HT-29 (cell line): ENCODE data around the gene ZNF48. TPM values are rescaled to one million over a fixed set of nuclear protein-coding genes. Genes with fewer than 3 reads are reported as not detected.

Source experiments
- DNase-seq: peaks from one replicate; pipeline ENCODE4 v3.0.0-alpha.2; 2015; ENCODE audit warnings: low spot score
- total RNA-seq: library from RNA; depleted of rRNA; stranded (reverse); fragments of >200 nt; shearing (Covaris generic); gene quantifications from 2 replicates; pipeline ENCODE4 v1.2.3, GENCODE V29; 2014; rRNA removed

ZNF48 gene
- 19.0 and 20.3 TPM in 2 replicates for total RNA-seq

DNA sequence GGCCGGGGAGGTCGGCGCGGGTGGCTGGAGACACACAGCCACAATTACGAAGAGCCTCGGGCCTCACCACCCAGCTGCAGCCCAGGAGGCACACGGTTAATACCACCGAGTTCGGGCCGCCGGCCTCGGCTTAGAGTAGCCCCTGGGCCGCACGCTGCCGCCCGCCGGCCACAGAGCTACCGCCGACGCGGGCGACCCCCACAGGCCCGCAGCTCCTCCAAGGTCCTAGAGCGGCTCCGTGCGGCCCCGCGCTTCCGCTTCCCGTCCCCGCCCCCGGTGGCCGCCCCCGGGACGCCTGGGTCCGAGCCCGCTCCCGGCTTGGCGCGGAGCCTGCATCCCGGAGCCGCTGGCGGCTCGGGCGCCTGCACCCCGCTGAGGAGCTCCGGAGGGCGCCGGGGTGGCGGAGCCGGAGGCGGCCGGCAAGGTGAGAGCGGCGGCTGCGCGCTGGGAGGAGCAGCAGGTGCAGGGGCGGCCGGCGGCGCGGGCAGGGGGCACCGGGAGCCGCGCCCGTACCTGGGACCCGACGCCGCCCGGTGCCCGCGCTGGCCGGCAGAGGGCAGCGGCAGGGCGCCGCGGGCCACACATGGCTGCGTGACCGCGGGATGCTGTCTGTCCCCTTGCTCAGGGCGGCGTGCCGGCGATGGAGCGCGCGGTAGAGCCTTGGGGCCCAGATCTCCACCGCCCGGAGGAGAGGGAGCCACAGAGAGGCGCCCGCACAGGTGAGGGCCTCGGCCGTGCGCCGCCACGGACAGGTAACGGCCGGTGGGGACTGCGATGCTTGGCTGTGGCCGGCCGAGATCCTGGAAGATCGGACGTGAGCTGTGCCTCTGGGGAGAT, at the start of gene ZNF48:
ZNF48 (plus strand) TSS at position 266 of the 837 bp plus-strand sequence; CDS start at position 641, 375 bp downstream.
- DNase-seq, result peak; percentile 89

DNA sequence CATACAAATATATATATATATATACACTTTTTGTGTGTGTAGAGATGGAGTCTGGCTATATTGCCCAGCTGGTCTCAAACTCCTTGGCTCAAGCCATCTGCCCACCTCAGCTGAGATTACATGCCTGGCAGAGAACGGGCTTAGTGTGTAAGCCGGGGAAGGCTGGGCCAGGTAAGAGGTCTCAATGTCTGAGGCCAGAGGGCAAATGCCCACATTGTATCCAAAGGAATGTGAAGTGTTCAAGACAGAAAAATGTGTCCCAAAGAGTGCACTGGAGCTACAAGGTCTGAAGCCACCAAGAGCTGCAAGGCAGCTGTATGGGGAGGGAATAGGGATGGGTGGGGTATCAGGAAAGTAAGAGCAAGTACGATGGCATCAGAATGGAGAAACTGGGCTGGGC, 48.9 kb upstream of the ZNF48 start:
- DNase-seq, result no peak

DNA sequence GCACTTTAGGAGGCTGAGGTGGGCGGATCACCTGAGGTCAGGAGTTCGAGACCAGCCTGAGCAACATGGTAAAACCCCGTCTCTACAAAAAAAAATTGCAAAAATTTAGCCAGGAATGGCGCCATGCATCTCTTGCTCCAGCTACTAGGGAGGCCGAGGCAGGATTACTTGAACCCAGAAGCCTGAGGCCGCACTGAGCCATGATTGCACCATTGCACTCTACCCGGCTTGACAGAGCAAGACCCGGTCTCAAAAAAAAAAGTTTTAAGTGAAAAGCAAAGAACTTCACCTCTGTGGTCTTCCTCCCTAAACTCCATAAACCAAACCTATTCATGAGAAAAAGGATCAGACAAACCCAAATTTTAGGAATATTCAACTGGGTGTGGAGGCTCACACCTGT, 47.1 kb upstream of the ZNF48 start:
- no peak for DNase-seq

DNA sequence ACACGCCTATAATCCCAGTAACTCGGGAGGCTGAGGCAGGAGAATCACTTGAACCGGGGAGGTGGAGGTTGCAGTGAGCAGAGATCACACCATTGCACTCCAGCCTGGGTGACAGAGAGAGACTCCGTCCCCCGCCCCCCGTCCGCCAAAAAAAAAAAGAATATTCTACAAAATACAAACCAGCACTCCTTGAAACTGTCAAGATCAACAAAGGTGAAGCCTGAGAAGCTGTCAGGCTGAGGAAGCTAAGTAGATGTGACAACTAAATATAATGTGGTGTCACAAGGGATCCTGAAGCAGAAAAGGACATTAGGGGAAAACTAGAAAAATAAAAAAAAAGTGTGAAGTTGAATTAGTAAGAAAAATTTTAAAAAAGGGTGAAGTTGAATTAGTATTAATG, 46.3 kb upstream of the ZNF48 start:
- no peak for DNase-seq

DNA sequence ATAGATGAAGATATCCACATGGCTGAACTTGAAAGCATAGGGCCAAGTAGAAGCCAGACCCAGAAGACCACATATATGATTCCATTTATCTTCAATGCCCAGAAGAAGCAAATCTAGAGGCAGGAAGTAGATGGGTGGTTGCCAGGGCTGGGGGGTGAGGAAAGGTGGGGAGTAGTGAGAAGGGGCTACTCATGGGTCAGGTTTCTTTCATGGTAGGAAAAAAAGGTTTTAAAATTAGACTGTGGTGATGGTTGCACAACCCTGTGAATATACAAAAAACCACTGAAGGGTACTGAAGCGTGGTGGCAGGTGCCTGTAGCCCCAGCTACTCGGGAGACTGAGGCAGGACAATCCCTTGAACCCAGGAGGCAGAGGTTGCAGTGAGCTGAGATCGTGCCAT, 45.5 kb upstream of the ZNF48 start:
- no peak for DNase-seq

DNA sequence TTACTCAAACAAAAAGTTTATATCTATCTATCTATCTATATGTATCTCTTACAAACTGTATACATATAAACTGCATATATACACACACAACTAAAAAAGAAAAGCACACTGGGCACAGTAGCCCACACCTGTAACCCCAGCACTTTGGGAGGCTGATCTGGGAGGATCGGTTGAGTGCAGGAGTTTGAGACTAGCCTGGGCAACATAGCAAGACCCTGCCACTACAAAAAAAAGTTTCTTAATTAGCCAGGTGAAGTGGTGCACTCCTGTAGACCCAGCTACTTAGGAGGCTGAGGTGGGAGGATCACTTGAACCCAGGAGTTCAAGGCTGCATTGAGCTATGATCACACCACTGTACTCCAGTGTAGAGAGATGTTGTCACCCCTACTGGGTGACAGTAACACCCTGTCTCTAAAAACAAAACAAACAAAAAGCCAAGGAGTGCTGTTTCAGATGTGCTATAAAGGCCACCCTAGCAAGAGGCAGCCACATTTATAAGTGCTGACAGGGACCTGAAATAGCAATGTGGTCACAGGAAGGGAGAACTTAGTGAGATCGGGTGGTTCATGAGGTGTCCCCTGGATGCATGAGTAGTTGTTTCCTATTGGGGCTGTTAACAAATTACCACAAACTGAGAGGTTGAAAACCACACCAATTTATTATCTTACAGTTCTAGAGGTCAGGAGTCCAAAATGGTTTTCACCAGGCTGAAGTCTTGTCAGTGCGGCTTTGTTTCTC, 44.9 kb upstream of the ZNF48 start:
- DNase-seq, result no peak

DNA sequence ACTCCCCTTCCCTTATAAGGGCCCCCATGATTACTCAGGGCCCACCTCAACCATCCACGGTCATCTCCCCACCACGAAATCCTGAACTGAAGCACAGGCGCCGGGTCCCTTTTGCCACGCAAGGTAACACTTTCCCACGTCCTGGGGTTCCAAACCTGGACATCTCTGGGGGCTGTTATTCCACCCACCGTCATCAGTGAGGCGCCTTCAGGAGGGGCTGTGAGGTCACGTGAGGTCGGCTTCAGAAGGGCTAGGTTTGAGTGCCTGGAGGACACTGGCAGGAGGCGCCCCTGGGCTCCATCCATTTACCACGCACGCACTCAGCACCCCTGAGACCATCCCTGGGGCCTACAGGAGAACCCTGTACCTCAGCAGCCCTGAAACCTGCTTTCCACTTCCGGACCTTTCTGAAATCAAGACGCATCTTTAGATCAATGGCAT, 44.2 kb upstream of the ZNF48 start:
- DNase-seq, result no peak

DNA sequence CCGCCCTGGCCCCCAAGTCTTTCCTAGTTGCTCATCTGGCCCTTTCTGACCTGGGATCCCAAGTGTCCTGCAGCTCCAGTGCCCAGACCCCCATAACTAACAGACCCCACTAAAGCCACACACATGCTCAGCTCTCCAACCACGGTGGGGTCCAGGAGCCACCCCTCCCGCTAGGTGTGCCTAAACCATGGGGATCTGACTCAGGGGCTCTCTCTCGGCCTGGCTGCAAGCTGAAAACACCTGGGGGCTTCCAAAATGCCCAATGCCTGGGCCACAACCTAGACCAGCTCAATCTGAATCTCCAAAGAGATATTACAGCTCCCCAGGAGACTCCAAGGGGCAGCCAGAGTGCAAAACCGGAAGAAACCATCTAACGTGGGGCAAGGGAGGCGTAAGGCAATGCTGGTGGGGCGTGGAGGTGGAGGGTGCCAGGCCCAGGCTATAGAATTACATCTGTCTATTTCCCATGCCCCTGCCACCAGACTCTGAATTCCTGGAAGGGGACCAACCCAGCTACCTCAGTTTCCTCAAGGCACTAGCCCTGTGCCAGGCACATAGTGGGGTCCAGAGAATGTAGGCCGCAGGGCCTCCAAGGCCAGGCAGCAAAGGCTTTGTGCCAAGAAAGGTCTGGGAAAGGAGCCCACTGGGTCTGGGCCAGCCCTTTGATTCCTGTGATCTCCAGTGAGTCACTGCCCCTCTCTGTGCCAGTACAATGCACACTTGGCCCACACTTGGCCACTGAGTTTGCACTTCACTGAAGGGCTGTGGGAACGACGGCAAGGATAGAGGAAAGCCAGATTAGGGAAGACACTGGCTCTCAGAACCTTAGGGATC, 43.4 kb upstream of the ZNF48 start:
- no peak for DNase-seq

DNA sequence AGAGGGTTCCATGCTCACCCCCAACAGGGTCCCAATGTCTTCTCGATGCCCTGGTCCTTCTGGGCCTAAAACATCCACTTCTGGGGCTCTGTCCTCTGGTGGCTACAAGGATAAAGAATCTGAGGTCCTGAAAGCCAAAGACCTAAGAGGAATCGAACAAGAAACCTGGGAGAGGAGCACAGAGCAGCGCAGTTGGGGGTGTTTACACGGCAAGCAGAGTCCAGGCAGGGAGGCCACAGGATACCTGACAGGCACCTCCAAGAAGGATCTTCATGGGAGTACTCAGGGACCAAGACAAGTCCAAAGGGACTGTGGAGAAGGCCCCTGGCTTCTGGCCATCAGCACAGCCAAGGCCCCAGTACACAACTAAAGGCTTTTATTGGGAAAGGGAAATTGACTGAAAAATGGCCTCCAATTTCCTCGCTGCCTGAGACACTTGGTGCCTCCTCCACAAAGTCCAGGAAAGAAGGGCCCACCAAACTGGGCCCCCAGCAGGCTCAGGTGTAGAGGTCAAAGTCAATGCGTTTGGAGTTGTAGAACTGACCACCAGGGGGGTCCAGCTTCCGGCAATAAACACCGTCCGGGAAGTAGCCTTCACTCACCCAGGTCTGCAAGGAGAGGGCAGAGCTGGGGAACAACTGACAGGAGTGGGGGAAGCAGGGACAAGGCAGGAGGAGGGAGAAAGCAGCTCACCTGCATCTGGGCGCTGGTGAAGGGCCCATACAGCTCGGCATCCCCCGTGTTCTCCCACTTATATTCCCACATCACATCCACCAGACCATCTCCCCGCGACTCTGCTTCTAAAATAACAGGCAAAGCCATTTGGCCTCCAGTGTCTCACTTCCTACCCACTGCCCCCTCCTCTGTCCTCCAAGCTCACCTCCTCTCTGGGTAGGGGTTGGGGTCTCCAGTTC, 42.5 kb upstream of the ZNF48 start:
- no peak for DNase-seq

DNA sequence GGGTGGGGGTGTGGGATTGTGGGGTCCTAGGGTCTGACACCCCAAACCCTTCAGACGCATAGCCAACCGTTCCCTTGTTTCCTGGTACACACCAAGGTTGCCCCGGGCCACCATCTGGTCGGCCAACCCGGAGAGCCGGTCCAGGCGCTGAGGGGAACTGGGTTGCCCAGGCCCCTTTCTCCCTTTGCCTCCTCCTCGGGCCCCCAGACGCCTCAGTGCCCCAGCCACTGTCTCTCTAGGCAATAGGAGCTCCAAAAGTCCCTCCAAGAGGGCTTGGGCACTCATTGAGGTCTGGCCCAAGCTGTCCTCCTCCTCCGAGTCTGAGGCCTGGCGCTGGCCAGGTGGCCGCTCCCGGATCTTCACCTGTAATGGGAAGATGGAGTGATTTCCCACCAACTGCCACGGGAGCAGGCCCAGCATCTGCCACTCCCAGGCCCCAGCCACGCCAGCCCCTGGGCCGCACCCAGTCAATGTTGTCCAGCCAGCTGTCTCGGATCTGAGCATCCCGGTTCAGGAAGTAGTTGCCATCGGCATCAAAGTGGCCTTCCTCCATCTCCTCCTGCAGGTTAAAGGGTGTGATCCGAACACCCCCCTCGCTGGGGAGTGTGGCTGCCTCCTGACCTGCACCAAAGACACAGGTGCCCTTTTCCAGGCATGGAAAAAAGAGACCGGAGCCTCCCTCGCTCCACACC, 41.6 kb upstream of the ZNF48 start:
- no peak for DNase-seq

DNA sequence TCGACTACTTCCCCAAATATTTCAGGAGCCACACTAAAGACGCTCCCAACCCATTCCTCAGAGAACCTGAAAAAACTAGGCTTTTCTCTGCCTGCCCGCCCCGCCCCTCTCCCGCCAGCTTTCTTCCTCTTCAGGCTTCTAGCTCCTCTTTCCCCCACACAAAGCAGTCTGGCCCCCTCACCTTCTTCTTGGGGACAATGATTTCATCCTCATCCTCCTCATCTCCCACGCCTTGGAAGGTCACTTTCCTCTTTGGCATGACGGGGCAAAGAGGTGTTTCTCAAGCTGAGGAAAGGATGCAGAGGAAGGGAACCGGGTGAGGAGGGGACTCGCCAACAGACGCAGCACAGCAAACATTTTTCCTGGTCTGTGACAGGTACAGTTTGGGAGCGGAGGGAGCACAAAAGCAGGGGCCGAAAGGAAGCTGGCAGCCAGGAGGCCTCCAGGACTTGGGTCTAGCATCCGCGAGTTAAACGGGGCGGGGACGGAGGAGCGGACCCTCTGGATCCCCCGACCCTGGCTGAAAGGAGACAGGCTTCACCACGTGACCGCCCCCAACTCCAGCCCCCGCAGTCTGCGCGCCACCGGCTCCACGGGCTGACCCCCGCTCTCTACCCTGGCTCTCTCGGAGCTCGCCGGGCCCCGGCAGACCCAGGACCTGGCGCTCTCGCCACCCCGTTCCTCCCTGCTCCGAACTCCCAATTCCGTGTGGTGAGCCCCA, 40.6 kb upstream of the ZNF48 start:
- DNase-seq, result peak; percentile 24

DNA sequence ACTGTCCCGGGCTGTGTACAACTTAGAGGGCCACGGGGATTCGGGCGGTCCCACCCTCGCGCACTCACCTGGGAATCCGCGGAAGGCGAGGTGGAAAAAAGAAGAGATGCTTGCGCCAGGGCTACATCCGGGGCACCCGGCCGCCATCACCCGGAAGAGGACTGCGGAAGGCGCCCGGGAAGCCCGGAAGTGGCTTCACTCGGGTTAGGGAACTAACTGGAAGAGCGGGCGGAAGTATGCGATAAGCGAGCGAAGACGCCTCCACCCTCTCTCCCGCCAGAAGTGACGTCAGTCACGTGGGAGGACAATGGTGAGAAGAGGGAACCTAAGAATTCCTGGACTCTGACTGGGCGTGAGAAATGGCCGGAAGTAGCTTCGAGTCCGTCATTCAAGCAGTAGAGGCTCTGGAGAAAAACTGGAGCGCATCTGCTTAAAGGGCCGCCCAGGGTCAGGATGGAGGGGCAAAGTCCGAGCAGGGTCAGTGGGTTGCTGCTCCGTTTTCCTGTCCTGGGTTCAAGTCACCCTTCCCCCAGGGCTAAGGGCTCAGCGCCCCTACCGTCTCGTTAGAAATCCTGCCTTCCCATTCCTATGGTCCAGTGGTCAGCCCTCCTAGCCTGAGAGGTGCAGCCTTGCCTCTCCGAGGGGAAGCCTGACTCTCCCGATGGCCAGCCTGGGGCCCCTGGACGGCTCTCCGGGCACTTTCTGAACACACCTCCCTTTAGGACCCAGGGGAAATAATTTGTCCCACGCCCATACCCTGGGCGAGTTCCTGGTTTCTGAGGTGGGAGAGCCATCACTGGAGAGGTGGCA, 39.9 kb upstream of the ZNF48 start, which contains the start of gene CD2BP2:
CD2BP2 (minus strand) TSS at position 165 of the 810 bp plus-strand sequence. CDS start 627 bp downstream, outside the sequence.
- peak; percentile 99 for DNase-seq

DNA sequence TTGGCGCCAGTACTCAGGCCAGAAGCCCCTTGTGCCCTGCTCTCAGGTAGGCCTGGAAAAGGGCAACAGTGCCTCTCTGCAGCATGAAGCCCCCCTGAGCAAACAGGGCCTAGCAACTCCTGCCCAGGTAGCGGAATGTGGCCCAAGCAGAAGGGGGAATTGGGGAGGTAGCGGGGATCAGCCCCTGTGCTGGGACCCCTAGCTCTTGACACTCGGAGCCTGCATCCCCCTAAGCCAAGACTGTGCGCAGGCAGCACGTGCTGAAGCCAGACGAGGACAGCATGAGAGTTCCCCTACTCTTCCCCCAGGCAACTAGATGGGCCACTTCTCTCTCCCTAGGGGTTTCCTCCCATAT, 39.3 kb upstream of the ZNF48 start:
- no peak for DNase-seq

DNA sequence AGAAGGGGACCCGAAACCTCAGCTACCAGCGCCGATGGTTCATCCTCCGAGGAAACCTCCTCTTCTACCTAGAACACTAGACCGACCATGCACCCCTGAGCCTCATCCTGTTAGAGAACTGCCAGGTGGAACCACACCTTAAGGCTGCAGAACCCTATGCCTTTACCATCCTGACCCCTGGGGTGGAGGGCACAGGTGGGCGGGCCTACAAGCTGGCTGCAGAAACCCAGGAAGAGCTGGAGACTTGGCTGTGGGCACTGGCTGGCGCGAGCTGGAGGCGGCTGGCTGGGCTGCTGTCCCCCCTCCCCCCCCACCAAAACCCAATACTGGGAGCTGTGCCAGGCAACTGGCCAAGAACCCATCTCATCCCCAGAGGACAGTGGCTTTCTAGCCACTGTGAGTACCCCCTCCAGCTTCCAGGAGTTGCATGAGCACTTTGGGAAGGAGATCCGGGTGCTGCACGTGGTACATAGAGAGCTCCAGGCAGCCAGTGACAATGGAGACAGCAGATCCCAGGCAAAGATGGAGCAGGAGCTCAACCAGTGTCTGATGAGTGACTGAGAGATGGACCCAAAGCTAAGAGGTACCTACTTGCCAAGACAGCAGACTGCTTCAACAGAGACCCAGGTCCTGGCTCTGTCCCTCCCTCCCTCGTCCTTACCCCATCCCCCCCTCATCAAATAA, 38.7 kb upstream of the ZNF48 start:
- DNase-seq, result no peak

DNA sequence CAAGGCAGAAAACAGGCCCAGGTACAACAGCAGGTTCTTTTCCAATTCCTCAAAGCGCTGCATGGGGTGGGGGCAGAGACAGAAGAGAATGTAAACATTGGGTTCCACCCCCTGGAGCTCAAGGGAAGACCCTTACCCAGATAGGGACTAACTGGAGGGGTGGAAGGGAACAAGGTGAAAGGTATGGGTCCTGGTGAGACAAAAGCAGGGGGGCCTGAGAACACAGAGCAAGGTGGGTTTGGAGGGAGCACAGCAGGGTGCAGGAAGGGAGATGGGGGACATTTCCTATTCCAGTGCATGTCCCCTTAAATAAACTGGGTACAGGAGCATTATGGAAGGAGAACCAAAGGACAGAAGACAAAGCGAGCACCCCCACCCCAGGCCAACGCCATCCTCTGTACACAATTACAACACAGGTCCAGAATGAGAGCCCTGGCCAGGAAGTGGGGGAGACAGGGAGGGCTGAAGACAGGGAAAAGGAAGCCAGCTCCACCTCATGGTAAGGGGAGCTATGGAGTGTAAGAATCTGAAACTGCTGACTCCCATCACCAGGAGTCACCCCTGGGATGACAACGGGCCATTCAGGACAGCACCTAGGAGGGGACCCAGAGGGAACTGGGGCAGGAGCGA, 38.0 kb upstream of the ZNF48 start:
- DNase-seq, result no peak

DNA sequence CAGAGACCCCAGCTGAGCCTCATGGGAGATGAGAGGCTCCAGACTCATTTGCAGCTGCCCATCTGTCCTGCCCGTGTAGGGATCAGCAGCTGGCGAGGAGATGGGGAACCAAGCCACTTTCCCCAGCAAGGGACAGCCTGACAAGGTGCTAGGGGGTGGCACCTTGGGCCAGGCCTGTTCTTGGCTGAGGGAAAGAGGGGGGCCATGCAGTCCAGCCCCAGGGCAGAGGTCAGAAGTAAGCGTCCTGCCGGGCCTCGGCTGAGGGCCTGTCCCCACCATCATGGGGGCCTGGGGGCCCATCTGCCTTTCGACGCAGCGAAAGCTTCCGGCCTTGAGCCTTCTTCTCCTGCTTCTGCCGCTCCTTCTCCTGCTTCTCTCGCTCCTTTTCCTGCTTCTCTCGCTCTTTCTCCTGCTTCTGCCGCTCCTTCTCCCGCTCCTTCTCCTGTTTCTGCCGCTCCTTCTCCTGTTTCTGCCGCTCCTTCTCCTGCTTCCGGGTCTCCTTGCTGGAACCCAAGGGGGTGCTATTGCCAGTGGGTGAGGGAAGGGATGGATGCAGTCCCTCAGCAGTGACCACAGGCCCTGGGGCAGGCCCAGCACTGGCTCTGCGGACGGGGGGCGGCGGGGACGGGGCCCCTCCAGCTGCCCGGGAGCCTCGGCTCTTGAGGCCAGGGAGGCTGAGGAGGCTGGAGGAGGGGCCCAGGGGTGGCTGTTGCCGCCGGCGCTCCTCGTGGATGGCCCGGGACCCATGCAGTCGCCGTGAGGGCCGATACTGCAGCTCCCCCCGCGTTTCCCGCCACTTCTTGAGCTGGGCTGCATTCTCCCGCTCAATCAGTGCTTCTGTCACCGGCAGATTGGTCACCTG, 37.3 kb upstream of the ZNF48 start:
- no peak for DNase-seq

DNA sequence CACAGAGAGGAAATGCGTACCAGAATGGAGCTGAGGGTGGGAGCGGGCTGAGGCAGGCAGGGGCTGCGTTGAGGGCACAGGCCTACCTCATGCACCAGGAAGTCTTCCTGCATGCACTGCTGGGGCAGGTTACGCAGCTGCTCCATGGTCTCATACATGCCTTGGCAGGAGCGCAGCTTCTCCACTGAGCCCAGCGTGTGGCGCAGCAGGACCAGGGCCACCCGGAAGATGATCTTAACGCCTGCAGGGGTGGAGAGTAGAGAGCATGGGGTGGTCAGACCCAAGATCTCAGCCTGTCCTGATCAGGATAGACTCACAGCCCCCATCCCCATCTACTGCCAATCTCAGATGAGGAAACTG, 36.7 kb upstream of the ZNF48 start:
- no peak for DNase-seq
